Right lobe of liver (tissue), 6 donors: ENCODE data around the gene MRRF. TPM values are rescaled to one million over a fixed set of nuclear protein-coding genes. Genes with fewer than 3 reads are reported as not detected.

Experiments used
- ATAC-seq, 4 donors: fragments of 200-7000 bp; cut with Tn5 transposase; one replicate each; pipeline ENCODE4 v1.9.1; 2020; ENCODE audit warnings: mild to moderate bottlenecking in 4 of 4, moderate library complexity in 4 of 4
- DNase-seq, 3 donors: peaks; one replicate each; pipeline ENCODE4 v3.0.0-alpha.2; 2020
- H3K27ac ChIP-seq, 3 donors: fragments of 200-600 bp; one replicate each; pipeline ENCODE4 v1.8.0; 2022
- H3K27me3 ChIP-seq, 2 donors: fragments of 200-600 bp; one replicate each; pipeline ENCODE4 v1.8.0; 2022
- H3K36me3 ChIP-seq, 4 donors: fragments of 200-600 bp; sonication (generic) in 1 of 4; one replicate each; pipeline versions ENCODE4 v1.5.1 to v1.8.0; 2017 to 2022; ENCODE audit warnings: control low read depth in 1 of 4
- H3K4me1 ChIP-seq, 4 donors: fragments of 200-600 bp; sonication (generic) in 1 of 4; one replicate each; pipeline versions ENCODE4 v1.5.1 to v1.8.0; 2017 to 2022; ENCODE audit warnings: control low read depth in 1 of 4
- H3K4me3 ChIP-seq, 3 donors: fragments of 200-600 bp; one replicate each; pipeline ENCODE4 v1.8.0; 2022
- H3K9me3 ChIP-seq, 4 donors: fragments of 200-600 bp; sonication (generic) in 1 of 4; one replicate each; pipeline versions ENCODE4 v1.5.1 to v1.8.0; 2017 to 2022; ENCODE audit warnings: control low read depth in 1 of 4
- CTCF ChIP-seq, 4 donors: fragments of 200-600 bp in 3 of 4; fragments of 450-650 bp in 1 of 4; IDR thresholded peaks; one replicate each; pipeline versions ENCODE4 v1.5.1 to v1.8.0; 2016 to 2022; ENCODE audit warnings: antibody characterized with exemption in 4 of 4, mild to moderate bottlenecking in 2 of 4
- POLR2A ChIP-seq: fragments of 450-650 bp; IDR thresholded peaks from one replicate; pipeline ENCODE4 v1.6.1; 2017; ENCODE audit warnings: antibody characterized with exemption, mild to moderate bottlenecking
- WGBS: methylation state at CpG from one replicate; pipeline ENCODE4 v1.1.6; 2018; ENCODE audit warnings: low coverage, low lambda C conversion rate; ENCODE audit not compliant: insufficient coverage; ENCODE audit errors: missing lambda C conversion rate; 5-methylcytosine and 5-hydroxymethylcytosine counted together
- intact Hi-C, 2 donors: fragments of 100-400 bp; cut with DNase I; formaldehyde crosslinking; loops; one replicate each; pipeline versions ENCODE4 v1.11.2 to v1.14.1; 2022
- total RNA-seq, 6 experiments: library from RNA; depleted of rRNA in 2 of 6; stranded (reverse); fragments of >200 nt in 2 of 6; fragmentation: NEBNext Ultra II Directional in 3 of 6; extraction: Animal tissue kit (Norgen Biotek cat#: 25700) in 3 of 6; gene quantifications; one replicate each; pipeline versions ENCODE4 v1.1.0 to v1.2.4, GENCODE V29; 2016 to 2023
- donor health status: DM: no; HTN: yes; CAD: no.
- donor health status: DM: no; HTN: no; CAD: no.
- donor health status: DM: no; HTN: no; CAD: no.
- donor health status: DM: no; HTN: yes; CAD: no.
- donor health status: DM: no; HTN: yes; CAD: no.

Gene MRRF
- total RNA-seq, 6 experiments from 2014 or later: 17.4 to 34.0 (median 22.6) TPM

GRCh38 chr9:122342323-122343050 lies 77.8 kb downstream of the MRRF start:
- peaks cover 0 to 5% (median 3%) of the 10 kb centered on the region in 4 donors for H3K4me1 ChIP-seq
- TF ChIP-seq POLR2A: no peak
- TF ChIP-seq CTCF (IDR thresholded peaks at IDR 0.05): no peak
- H3K36me3 ChIP-seq: no peaks in the 10 kb centered on the region
- H3K27ac ChIP-seq: no peak overlapping the region
- no peaks in the 10 kb centered on the region for H3K27me3 ChIP-seq
- WGBS: 78% methylated on average over 10 of the region's 15 CpGs
- H3K4me3 ChIP-seq: no peak overlapping the region
- ATAC-seq (no peak), DNase-seq (no peak)
- no peaks in the 10 kb centered on the region for H3K9me3 ChIP-seq
- intact Hi-C loops: loop anchor here in 1 of 2 donors (10.0 kb wide), 1 partner anchor 78 kb away; the partner anchor contains the start of genes MRRF and RBM18

GRCh38 chr9:122346478-122347347 lies 82.0 kb downstream of the MRRF start:
- H3K9me3 ChIP-seq: no peaks in the 10 kb centered on the region
- H3K4me3 ChIP-seq: peak overlapping the region; percentile 46 to 59 (median 50)
- no peaks in the 10 kb centered on the region for H3K36me3 ChIP-seq
- no peaks in the 10 kb centered on the region for H3K27me3 ChIP-seq
- H3K4me1 ChIP-seq: peaks cover 0 to 7% (median 4%) of the 10 kb centered on the region in 4 donors
- intact Hi-C loops: loop anchor here in 1 of 2 donors (5.0 to 10.0 kb wide), 2 partner anchors 82 to 219 kb away; partner anchors contain the start of genes MRRF and RBM18
- TF ChIP-seq CTCF (IDR thresholded peaks at IDR 0.05): no peak
- no peak for TF ChIP-seq POLR2A
- peak overlapping the region in 1 of 3 donors; percentile 0 for H3K27ac ChIP-seq
- peak; percentile 71 to 75 (median 74) for ATAC-seq
- DNase-seq: peak; percentile 66 to 71 (median 67)
- WGBS: 32% methylated on average over 9 of the region's 90 CpGs

GRCh38 chr9:122347348-122348287 lies 82.9 kb downstream of the MRRF start:
- Histone ChIP-seq H3K27me3 (no peaks in the 10 kb centered on the region), H3K4me3 (peak overlapping the region; percentile 46 to 59 (median 50)), H3K4me1 (peaks cover 0 to 7% (median 4%) of the 10 kb centered on the region in 4 donors), H3K9me3 (no peaks in the 10 kb centered on the region), H3K36me3 (no peaks in the 10 kb centered on the region), H3K27ac (peak overlapping the region in 1 of 3 donors; percentile 0)
- intact Hi-C loops: loop anchor here in 1 of 2 donors (5.0 to 10.0 kb wide), 2 partner anchors 83 to 220 kb away; partner anchors contain the start of genes MRRF and RBM18
- 31% methylated on average over 11 of the region's 16 CpGs for WGBS
- DNase-seq (no peak), ATAC-seq (peak in 3 of 4 donors; percentile 1 to 20 (median 16))
- TF ChIP-seq CTCF (IDR thresholded peaks at IDR 0.05): no peak
- no peak for TF ChIP-seq POLR2A
